HepG2 (cell line): Measurements from ENCODE around the gene FYTTD1. TPM values are rescaled to one million over a fixed set of nuclear protein-coding genes. Genes with fewer than 3 reads are reported as not detected.
A peak's percentile ranks its signal among the peaks of the same experiment; 100 is the strongest.

Source experiments
- CAMTA2 ChIP-seq: sonication (generic); formaldehyde crosslinking; IDR thresholded peaks from 2 replicates; pipeline ENCODE4 v1.4.0; 2020; ENCODE audit warnings: mild to moderate bottlenecking, missing genetic modification reagents, borderline replicate concordance
- CHCHD3 ChIP-seq: sonication (generic); formaldehyde crosslinking; IDR thresholded peaks from 2 replicates; pipeline ENCODE4 v1.8.0; 2022; ENCODE audit warnings: mild to moderate bottlenecking, missing genetic modification reagents, moderate library complexity
- DPF2 ChIP-seq: sonication (generic); formaldehyde crosslinking; IDR thresholded peaks from 2 replicates; pipeline ENCODE4 v1.4.0; 2020; ENCODE audit warnings: mild to moderate bottlenecking, low read depth, missing genetic modification reagents, borderline replicate concordance
- GATA4 ChIP-seq: sonication (generic); IDR thresholded peaks from 2 replicates; pipeline ENCODE4 v1.6.1; 2016; ENCODE audit warnings: antibody characterized with exemption, low read depth, borderline replicate concordance
- HMG20B ChIP-seq: conservative IDR thresholded peaks from 2 replicates; pipeline ENCODE4 v1.6.1; 2016; ENCODE audit warnings: missing genetic modification reagents, missing compliant biosample characterization
- KAT8 ChIP-seq: IDR thresholded peaks from 2 replicates; pipeline ENCODE4 v1.6.1; 2016; ENCODE audit warnings: missing genetic modification reagents, missing compliant biosample characterization
- MLLT10 ChIP-seq: sonication (generic); formaldehyde crosslinking; IDR thresholded peaks from 2 replicates; pipeline ENCODE4 v1.4.0; 2020; ENCODE audit warnings: missing genetic modification reagents
- NAIF1 ChIP-seq: sonication (generic); formaldehyde crosslinking; IDR thresholded peaks from 2 replicates; pipeline ENCODE4 v1.5.0; 2020; ENCODE audit warnings: mild to moderate bottlenecking, missing genetic modification reagents, borderline replicate concordance
- NCOA1 ChIP-seq: sonication (generic); formaldehyde crosslinking; IDR thresholded peaks from 2 replicates; pipeline ENCODE4 v1.9.0; 2021; ENCODE audit warnings: missing genetic modification reagents
- NONO ChIP-seq, 2 experiments: fragments of 450-650 bp in 1 of 2; sonication (generic) in 1 of 2; formaldehyde crosslinking in 1 of 2; IDR thresholded peaks in 1 of 2; conservative IDR thresholded peaks in 1 of 2; 2 replicates each; pipeline versions ENCODE4 v1.6.1 to v1.8.0; 2017 to 2022; ENCODE audit warnings: mild to moderate bottlenecking in 1 of 2, missing genetic modification reagents in 1 of 2, moderate library complexity in 1 of 2
- NR2F6 ChIP-seq, 2 experiments: IDR thresholded peaks; 2 replicates each; pipeline ENCODE4 v1.6.1; 2016; ENCODE audit warnings: antibody characterized with exemption in 1 of 2, mild to moderate bottlenecking in 1 of 2
- ONECUT2 ChIP-seq: sonication (generic); formaldehyde crosslinking; IDR thresholded peaks from 2 replicates; pipeline ENCODE4 v1.4.0; 2020; ENCODE audit warnings: missing genetic modification reagents
- PHF5A ChIP-seq: IDR thresholded peaks from one replicate; pipeline ENCODE4 v1.6.1; 2018; ENCODE audit warnings: low read depth, missing genetic modification reagents; ENCODE audit not compliant: unreplicated experiment
- SMAD3 ChIP-seq: sonication (generic); formaldehyde crosslinking; IDR thresholded peaks from 2 replicates; pipeline ENCODE4 v1.4.0; 2020; ENCODE audit warnings: missing genetic modification reagents
- SOX13 ChIP-seq, 3 experiments: fragments of 450-650 bp in 1 of 3; sonication (generic) in 1 of 3; formaldehyde crosslinking in 1 of 3; IDR thresholded peaks in 2 of 3; conservative IDR thresholded peaks in 1 of 3; 2 replicates each; pipeline versions ENCODE4 v1.5.0 to v1.6.1; 2016 to 2020; ENCODE audit warnings: antibody characterized with exemption in 1 of 3, mild to moderate bottlenecking in 1 of 3, missing compliant biosample characterization in 1 of 3, missing genetic modification reagents in 1 of 3, moderate library complexity in 1 of 3
- STAG1 ChIP-seq: sonication (generic); formaldehyde crosslinking; IDR thresholded peaks from 2 replicates; pipeline ENCODE4 v1.4.0; 2020; ENCODE audit warnings: missing genetic modification reagents
- SYNCRIP ChIP-seq: fragments of 200-400 bp; formaldehyde crosslinking; IDR thresholded peaks from 2 replicates; pipeline ENCODE4 v1.6.1; 2018; ENCODE audit warnings: mild to moderate bottlenecking, low read depth, low read length; ENCODE audit not compliant: insufficient read depth
- TEAD3 ChIP-seq: optimal IDR thresholded peaks from 2 replicates; pipeline ENCODE3; 2016; ENCODE audit warnings: borderline replicate concordance
- TP53 ChIP-seq: sonication (generic); formaldehyde crosslinking; conservative IDR thresholded peaks from 2 replicates; pipeline ENCODE4 v1.4.0; 2020; ENCODE audit warnings: missing genetic modification reagents
- U2AF2 ChIP-seq: fragments of 200-400 bp; formaldehyde crosslinking; IDR thresholded peaks from 2 replicates; pipeline ENCODE4 v1.6.1; 2017; ENCODE audit warnings: low read depth, mild to moderate bottlenecking, low read length
- ZNF263 ChIP-seq: sonication (generic); formaldehyde crosslinking; IDR thresholded peaks from 2 replicates; pipeline ENCODE4 v1.4.0; 2020; ENCODE audit warnings: missing genetic modification reagents
- ZNF33A ChIP-seq: sonication (generic); formaldehyde crosslinking; IDR thresholded peaks from 2 replicates; pipeline ENCODE4 v1.5.1; 2020; ENCODE audit warnings: missing genetic modification reagents, mild to moderate bottlenecking, moderate library complexity, borderline replicate concordance
- ZNF382 ChIP-seq: sonication (generic); formaldehyde crosslinking; IDR thresholded peaks from 2 replicates; pipeline ENCODE4 v1.5.0; 2020; ENCODE audit warnings: missing genetic modification reagents, mild to moderate bottlenecking, borderline replicate concordance
- ZNF430 ChIP-seq: sonication (generic); formaldehyde crosslinking; IDR thresholded peaks from 2 replicates; pipeline ENCODE4 v1.9.0; 2021; ENCODE audit warnings: mild to moderate bottlenecking, missing genetic modification reagents
- ZNF777 ChIP-seq: sonication (generic); formaldehyde crosslinking; IDR thresholded peaks from 2 replicates; pipeline ENCODE4 v1.4.0; 2020; ENCODE audit warnings: missing genetic modification reagents
- polyA plus RNA-seq, 8 experiments: library from polyadenylated mRNA; depleted of rRNA in 3 of 8; stranded (reverse) in 7 of 8; unstranded in 1 of 8; fragments of >200 nt; fragmentation: Illumina TruSeq in 4 of 8; extraction: Trizol in 4 of 8; gene quantifications; 2 replicates each; pipeline versions ENCODE4 v1.2.1 to v1.2.3, GENCODE V29; 2011 to 2016; ENCODE audit warnings: low read depth in 4 of 8, missing spikeins in 1 of 8, mixed read lengths in 1 of 8; ENCODE audit not compliant: insufficient read depth in 1 of 8
- total RNA-seq, 5 experiments: library from RNA; depleted of rRNA; stranded (reverse); fragments of >200 nt; fragmentation: Illumina TruSeq; extraction: Trizol; gene quantifications; 2 replicates each; pipeline ENCODE4 v1.2.3, GENCODE V29; 2016; ENCODE audit warnings: low read depth in 1 of 5
- TF ChIP-seq, protein P1 (sequence below): sonication (generic); formaldehyde crosslinking; IDR thresholded peaks from 2 replicates; pipeline ENCODE4 v1.5.0; 2020; ENCODE audit warnings: mild to moderate bottlenecking, missing genetic modification reagents

Gene FYTTD1
- total and polyA plus RNA-seq, 2 of the 13 experiments (the other 11 are each of a cell fraction or from before 2014, with no cell fraction given), result 6.5 to 28.8 TPM

DNA sequence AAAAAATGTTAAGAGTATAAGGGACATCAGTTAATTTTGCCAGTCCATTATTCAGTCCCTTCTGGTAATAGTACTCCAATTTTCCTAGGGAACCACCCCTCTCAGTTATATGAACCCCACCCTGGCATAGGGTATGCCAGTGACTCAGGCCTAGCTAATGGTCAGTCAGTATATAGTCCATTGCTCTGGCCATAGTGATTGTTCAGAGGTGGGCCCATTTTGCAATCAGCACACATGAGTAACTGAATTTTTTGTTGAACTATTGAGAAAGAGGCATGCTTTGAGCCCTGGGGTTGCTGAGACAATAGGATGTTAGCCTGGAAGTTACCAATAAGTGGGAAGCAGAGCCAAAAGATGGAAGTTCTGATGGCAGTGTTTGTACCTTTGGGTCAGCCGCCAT is 45.5 kb downstream of the FYTTD1 start (continued):
- no peak for TF ChIP-seq GATA4
- TF ChIP-seq TEAD3, result peak; percentile 37
- no peak for TF ChIP-seq ZNF33A
- no peak for TF ChIP-seq PHF5A (CRISPR knock-in tag)
- TF ChIP-seq, protein P1, sequence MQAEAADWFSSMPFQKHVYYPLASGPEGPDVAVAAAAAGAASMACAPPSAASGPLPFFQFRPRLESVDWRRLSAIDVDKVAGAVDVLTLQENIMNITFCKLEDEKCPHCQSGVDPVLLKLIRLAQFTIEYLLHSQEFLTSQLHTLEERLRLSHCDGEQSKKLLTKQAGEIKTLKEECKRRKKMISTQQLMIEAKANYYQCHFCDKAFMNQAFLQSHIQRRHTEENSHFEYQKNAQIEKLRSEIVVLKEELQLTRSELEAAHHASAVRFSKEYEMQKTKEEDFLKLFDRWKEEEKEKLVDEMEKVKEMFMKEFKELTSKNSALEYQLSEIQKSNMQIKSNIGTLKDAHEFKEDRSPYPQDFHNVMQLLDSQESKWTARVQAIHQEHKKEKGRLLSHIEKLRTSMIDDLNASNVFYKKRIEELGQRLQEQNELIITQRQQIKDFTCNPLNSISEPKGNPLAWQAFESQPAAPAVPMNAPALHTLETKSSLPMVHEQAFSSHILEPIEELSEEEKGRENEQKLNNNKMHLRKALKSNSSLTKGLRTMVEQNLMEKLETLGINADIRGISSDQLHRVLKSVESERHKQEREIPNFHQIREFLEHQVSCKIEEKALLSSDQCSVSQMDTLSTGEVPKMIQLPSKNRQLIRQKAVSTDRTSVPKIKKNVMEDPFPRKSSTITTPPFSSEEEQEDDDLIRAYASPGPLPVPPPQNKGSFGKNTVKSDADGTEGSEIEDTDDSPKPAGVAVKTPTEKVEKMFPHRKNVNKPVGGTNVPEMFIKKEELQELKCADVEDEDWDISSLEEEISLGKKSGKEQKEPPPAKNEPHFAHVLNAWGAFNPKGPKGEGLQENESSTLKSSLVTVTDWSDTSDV (CRISPR knock-in tag), result no peak
- no peak for TF ChIP-seq CHCHD3 (CRISPR knock-in tag)
- no peak for TF ChIP-seq KAT8
- TF ChIP-seq NR2F6 (IDR thresholded peaks at IDR 0.05), result 0 out of 2 replicates have a peak, but pooled peaks have one; percentile 17
- no peak for TF ChIP-seq NR2F6 (CRISPR knock-in tag; IDR thresholded peaks at IDR 0.05)
- no peak for TF ChIP-seq ZNF777 (CRISPR knock-in tag)
- TF ChIP-seq ONECUT2, result no peak
- no peak for TF ChIP-seq NCOA1 (CRISPR knock-in tag)
- TF ChIP-seq ZNF263, result no peak
- no peak for TF ChIP-seq ZNF382 (CRISPR knock-in tag)
- no peak for TF ChIP-seq ZNF430 (CRISPR knock-in tag)
- no peak for TF ChIP-seq SYNCRIP
- TF ChIP-seq SOX13 (IDR thresholded peaks at IDR 0.05), result peak; percentile 78
- TF ChIP-seq SOX13 (CRISPR knock-in tag; conservative IDR thresholded peaks at IDR 0.05 in 1 of 2, IDR thresholded peaks at IDR 0.05 in 1 of 2), result peak in 1 of 2 experiments; percentile 92; a peak in 2 of 4 replicates
- TF ChIP-seq MLLT10, result no peak
- TF ChIP-seq CAMTA2 (CRISPR knock-in tag), result no peak
- TF ChIP-seq NONO (IDR thresholded peaks at IDR 0.05), result no peak
- no peak for TF ChIP-seq NONO (CRISPR knock-in tag; conservative IDR thresholded peaks at IDR 0.05)
- TF ChIP-seq STAG1 (CRISPR knock-in tag), result no peak
- no peak for TF ChIP-seq TP53 (CRISPR knock-in tag)
- TF ChIP-seq SMAD3, result no peak
- TF ChIP-seq HMG20B (CRISPR knock-in tag), result no peak
- TF ChIP-seq DPF2, result no peak
- TF ChIP-seq U2AF2, result no peak
- no peak for TF ChIP-seq NAIF1 (CRISPR knock-in tag)
